ENCODE measurements around the gene THUMPD3. TPM values are rescaled to one million over a fixed set of nuclear protein-coding genes. Genes with fewer than 3 reads are reported as not detected.

THUMPD3 gene
- total and polyA plus RNA-seq, 9 of the 15 experiments (the other 6 are each of a cell fraction or from before 2014, with no cell fraction given) = 58.3 to 132 (median 113) TPM

DNA sequence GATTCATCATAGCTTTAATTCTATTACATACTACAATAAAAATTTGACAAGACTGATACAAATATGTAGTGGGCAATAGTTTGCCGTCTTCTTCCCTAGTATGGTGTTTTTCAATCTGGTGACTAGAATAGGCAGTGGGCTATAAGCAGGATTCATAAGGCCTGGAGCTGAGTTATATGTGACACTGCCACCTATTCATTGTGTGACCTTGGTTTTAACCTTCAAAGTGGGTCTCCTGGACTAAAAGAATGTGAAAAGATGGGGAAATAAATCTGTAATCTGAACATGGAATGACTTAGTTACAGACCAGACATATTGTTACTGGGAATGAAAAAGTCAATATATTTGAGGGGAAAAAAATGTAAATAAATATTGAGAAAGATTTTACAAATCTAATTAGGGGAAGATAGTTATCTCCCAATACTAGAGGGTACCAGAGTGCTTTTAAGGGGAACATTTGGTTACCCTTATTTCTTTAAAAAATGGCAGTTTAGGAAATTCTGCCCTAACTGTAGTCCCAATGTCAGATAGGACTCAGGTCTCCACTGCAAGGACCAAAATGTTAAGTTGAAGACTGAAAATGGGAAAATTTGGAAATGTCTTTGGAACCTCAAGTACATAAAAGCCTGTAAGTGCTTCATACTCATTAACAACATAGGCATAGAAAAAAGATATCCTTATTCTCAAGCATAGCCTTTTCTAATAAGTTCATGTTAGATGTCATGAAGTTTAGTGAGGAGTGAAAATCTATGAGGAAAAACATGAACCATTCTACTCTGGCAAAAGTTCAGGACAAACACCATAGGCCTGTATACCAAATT lies 23.9 kb downstream of the THUMPD3 start (continued):
- no peak for TF ChIP-seq ZNF592 (IDR thresholded peaks at IDR 0.05)
- TF ChIP-seq, protein P1, sequence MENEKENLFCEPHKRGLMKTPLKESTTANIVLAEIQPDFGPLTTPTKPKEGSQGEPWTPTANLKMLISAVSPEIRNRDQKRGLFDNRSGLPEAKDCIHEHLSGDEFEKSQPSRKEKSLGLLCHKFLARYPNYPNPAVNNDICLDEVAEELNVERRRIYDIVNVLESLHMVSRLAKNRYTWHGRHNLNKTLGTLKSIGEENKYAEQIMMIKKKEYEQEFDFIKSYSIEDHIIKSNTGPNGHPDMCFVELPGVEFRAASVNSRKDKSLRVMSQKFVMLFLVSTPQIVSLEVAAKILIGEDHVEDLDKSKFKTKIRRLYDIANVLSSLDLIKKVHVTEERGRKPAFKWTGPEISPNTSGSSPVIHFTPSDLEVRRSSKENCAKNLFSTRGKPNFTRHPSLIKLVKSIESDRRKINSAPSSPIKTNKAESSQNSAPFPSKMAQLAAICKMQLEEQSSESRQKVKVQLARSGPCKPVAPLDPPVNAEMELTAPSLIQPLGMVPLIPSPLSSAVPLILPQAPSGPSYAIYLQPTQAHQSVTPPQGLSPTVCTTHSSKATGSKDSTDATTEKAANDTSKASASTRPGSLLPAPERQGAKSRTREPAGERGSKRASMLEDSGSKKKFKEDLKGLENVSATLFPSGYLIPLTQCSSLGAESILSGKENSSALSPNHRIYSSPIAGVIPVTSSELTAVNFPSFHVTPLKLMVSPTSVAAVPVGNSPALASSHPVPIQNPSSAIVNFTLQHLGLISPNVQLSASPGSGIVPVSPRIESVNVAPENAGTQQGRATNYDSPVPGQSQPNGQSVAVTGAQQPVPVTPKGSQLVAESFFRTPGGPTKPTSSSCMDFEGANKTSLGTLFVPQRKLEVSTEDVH (IDR thresholded peaks at IDR 0.05; ENCODE audit: low read depth, partially characterized antibody) = peak; percentile 15
- TF ChIP-seq ARID1B (IDR thresholded peaks at IDR 0.05) = no peak
- TF ChIP-seq HNRNPL (IDR thresholded peaks at IDR 0.05; ENCODE audit: low read depth, low read length) = no peak
- TF ChIP-seq DPF2 (IDR thresholded peaks at IDR 0.05) = no peak
- peak; percentile 72 for TF ChIP-seq POLR2A (conservative IDR thresholded peaks at IDR 0.05)
- TF ChIP-seq ARID3A (IDR thresholded peaks at IDR 0.05; ENCODE audit: borderline replicate concordance, low read depth, low read length) = no peak
- TF ChIP-seq ZBTB9 (CRISPR knock-in tag; IDR thresholded peaks at IDR 0.05) = no peak
- TF ChIP-seq TARDBP (IDR thresholded peaks at IDR 0.05) = no peak
- TF ChIP-seq ZSCAN29 (IDR thresholded peaks at IDR 0.05) = no peak
- TF ChIP-seq, protein P2, sequence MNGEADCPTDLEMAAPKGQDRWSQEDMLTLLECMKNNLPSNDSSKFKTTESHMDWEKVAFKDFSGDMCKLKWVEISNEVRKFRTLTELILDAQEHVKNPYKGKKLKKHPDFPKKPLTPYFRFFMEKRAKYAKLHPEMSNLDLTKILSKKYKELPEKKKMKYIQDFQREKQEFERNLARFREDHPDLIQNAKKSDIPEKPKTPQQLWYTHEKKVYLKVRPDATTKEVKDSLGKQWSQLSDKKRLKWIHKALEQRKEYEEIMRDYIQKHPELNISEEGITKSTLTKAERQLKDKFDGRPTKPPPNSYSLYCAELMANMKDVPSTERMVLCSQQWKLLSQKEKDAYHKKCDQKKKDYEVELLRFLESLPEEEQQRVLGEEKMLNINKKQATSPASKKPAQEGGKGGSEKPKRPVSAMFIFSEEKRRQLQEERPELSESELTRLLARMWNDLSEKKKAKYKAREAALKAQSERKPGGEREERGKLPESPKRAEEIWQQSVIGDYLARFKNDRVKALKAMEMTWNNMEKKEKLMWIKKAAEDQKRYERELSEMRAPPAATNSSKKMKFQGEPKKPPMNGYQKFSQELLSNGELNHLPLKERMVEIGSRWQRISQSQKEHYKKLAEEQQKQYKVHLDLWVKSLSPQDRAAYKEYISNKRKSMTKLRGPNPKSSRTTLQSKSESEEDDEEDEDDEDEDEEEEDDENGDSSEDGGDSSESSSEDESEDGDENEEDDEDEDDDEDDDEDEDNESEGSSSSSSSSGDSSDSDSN (IDR thresholded peaks at IDR 0.05; ENCODE audit: borderline replicate concordance in 1 of 2, low read depth in 2 of 2, low read length in 2 of 2) = no peak
- TF ChIP-seq BRD4 (IDR thresholded peaks at IDR 0.05) = no peak
